ENCODE data around the gene SKIC8. TPM values are rescaled to one million over a fixed set of nuclear protein-coding genes. Genes with fewer than 3 reads are reported as not detected.

SKIC8 gene
- total RNA-seq, 1 donor from 2014 or later, result 19.9 TPM

GRCh38 chr15:78335985-78336384 is 36.6 kb upstream of the SKIC8 start:
- DNase-seq (ENCODE audit: low spot score in 2 of 2), result no peak
- Histone ChIP-seq H3K9me3 (no peaks in the 10 kb centered on the region), H3K4me3 (no peak overlapping the region), H3K27ac (no peak overlapping the region), H3K36me3 (no peaks in the 10 kb centered on the region), H3K4me1 (no peaks in the 10 kb centered on the region), H3K27me3 (peaks cover 11% of the 10 kb centered on the region)
- intact Hi-C loops (cut with DNase I), result no loop called here
- TF ChIP-seq CTCF (IDR thresholded peaks at IDR 0.05), result no peak

GRCh38 chr15:78334845-78335244 is 35.4 kb upstream of the SKIC8 start:
- no peak for DNase-seq (ENCODE audit: low spot score in 2 of 2)
- TF ChIP-seq CTCF (IDR thresholded peaks at IDR 0.05), result no peak
- Histone ChIP-seq H3K36me3 (no peaks in the 10 kb centered on the region), H3K27me3 (peaks cover 2% of the 10 kb centered on the region), H3K27ac (no peak overlapping the region), H3K4me1 (no peaks in the 10 kb centered on the region), H3K9me3 (no peaks in the 10 kb centered on the region), H3K4me3 (no peak overlapping the region)
- intact Hi-C loops (cut with DNase I), result no loop called here

GRCh38 chr15:78329625-78330024 is 30.2 kb upstream of the SKIC8 start:
- no peak overlapping the region for H3K27ac ChIP-seq
- no peak overlapping the region for H3K4me3 ChIP-seq
- intact Hi-C loops (cut with DNase I), result no loop called here
- H3K9me3 ChIP-seq, result no peaks in the 10 kb centered on the region
- DNase-seq (ENCODE audit: low spot score in 2 of 2), result no peak
- H3K27me3 ChIP-seq, result no peaks in the 10 kb centered on the region
- TF ChIP-seq CTCF (IDR thresholded peaks at IDR 0.05), result no peak
- H3K4me1 ChIP-seq, result no peaks in the 10 kb centered on the region
- no peaks in the 10 kb centered on the region for H3K36me3 ChIP-seq

GRCh38 chr15:78327466-78327865 is 28.1 kb upstream of the SKIC8 start:
- Histone ChIP-seq H3K4me1 (no peaks in the 10 kb centered on the region), H3K9me3 (no peaks in the 10 kb centered on the region), H3K36me3 (no peaks in the 10 kb centered on the region), H3K4me3 (no peak overlapping the region), H3K27me3 (no peaks in the 10 kb centered on the region), H3K27ac (no peak overlapping the region)
- no peak for TF ChIP-seq CTCF (IDR thresholded peaks at IDR 0.05)
- intact Hi-C loops (cut with DNase I), result no loop called here
- no peak for DNase-seq (ENCODE audit: low spot score in 2 of 2)

- Histone ChIP-seq H3K27ac (no peak overlapping the region), H3K36me3 (no peaks in the 10 kb centered on the region), H3K9me3 (no peaks in the 10 kb centered on the region), H3K27me3 (no peaks in the 10 kb centered on the region), H3K4me1 (no peaks in the 10 kb centered on the region), H3K4me3 (no peak overlapping the region)
- no peak for DNase-seq (ENCODE audit: low spot score in 2 of 2)
- TF ChIP-seq CTCF (IDR thresholded peaks at IDR 0.05), result no peak
- intact Hi-C loops (cut with DNase I), result no loop called here
These were observed 25.9 kb upstream of the SKIC8 start for GRCh38 chr15:78325092-78325843.

- Histone ChIP-seq H3K27me3 (no peaks in the 10 kb centered on the region), H3K4me1 (no peaks in the 10 kb centered on the region), H3K27ac (no peak overlapping the region), H3K9me3 (no peaks in the 10 kb centered on the region), H3K4me3 (no peak overlapping the region), H3K36me3 (no peaks in the 10 kb centered on the region)
- intact Hi-C loops (cut with DNase I), result no loop called here
- DNase-seq (ENCODE audit: low spot score in 2 of 2), result no peak
- no peak for TF ChIP-seq CTCF (IDR thresholded peaks at IDR 0.05)
These were observed 24.7 kb upstream of the SKIC8 start for GRCh38 chr15:78324144-78324543.
